Fibroblast of villous mesenchyme (primary cell): Measurements from ENCODE around the gene MOCS2. TPM values are rescaled to one million over a fixed set of nuclear protein-coding genes. Genes with fewer than 3 reads are reported as not detected.
A peak's percentile ranks its signal among the peaks of the same experiment; 100 is the strongest.

Experiments used
- DNase-seq: peaks from one replicate; pipeline ENCODE4 v3.0.0-alpha.2; 2010; ENCODE audit warnings: low read depth
- H3K4me3 ChIP-seq: 2 replicates; pipeline ENCODE4 v1.5.1; 2011; ENCODE audit warnings: low read depth, mild to moderate bottlenecking, low read length
- total RNA-seq: library from RNA; depleted of rRNA; stranded (reverse); fragments of >200 nt; gene quantifications from 2 replicates; pipeline ENCODE4 v1.2.3, GENCODE V29; 2012
- TF ChIP-seq, protein P1 (sequence below): IDR thresholded peaks from 2 replicates; pipeline ENCODE4 v1.5.1; 2012; ENCODE audit warnings: low read depth, mild to moderate bottlenecking, low read length; ENCODE audit not compliant: insufficient read depth

The MOCS2 gene
- total RNA-seq, 1 donor: 60.9 TPM

GRCh38 chr5:53087621-53088121 is 21.9 kb downstream of the MOCS2 start:
- H3K4me3 ChIP-seq: no peak overlapping the region
- DNase-seq: no peak
- TF ChIP-seq, protein P1, sequence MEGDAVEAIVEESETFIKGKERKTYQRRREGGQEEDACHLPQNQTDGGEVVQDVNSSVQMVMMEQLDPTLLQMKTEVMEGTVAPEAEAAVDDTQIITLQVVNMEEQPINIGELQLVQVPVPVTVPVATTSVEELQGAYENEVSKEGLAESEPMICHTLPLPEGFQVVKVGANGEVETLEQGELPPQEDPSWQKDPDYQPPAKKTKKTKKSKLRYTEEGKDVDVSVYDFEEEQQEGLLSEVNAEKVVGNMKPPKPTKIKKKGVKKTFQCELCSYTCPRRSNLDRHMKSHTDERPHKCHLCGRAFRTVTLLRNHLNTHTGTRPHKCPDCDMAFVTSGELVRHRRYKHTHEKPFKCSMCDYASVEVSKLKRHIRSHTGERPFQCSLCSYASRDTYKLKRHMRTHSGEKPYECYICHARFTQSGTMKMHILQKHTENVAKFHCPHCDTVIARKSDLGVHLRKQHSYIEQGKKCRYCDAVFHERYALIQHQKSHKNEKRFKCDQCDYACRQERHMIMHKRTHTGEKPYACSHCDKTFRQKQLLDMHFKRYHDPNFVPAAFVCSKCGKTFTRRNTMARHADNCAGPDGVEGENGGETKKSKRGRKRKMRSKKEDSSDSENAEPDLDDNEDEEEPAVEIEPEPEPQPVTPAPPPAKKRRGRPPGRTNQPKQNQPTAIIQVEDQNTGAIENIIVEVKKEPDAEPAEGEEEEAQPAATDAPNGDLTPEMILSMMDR: no peak

- no peak overlapping the region for H3K4me3 ChIP-seq
- DNase-seq: no peak
- TF ChIP-seq, protein P1: no peak
These were observed 22.4 kb downstream of the MOCS2 start for GRCh38 chr5:53087171-53087570.

DNA sequence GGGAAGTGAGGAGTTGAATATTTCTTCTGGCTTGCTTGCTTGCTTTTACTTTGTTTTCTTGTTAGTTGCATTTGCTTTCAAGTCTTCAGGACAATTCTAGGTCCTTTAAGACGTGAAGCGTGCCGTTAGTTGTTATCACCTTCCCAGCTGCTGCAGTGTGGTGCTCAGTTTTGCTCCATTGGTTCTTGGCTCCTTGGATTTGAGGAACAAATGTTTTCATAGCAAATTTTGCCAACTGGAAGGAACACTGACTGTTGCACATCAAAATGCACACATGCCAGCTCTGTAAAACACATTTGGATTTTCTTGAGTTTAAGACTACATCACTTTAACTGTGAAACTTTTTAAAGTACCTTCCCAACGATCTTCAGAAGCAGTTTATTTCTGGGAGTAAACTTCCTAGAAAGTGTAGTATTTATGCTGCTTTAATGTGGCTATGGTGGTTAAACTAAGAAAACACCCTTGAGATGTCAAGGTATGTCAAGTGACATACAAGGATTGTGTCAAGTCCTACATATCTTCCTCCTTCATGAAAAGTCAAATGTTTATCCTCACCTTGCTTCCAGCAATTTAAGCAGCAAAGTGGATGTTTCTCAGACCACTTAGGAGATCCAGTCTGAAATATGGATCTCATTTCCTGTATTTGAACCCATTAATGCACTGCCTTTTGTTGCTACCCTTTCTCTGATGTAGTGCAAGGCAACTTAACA is 24.9 kb downstream of the MOCS2 start:
- TF ChIP-seq, protein P1: no peak
- no peak overlapping the region for H3K4me3 ChIP-seq
- no peak for DNase-seq

DNA sequence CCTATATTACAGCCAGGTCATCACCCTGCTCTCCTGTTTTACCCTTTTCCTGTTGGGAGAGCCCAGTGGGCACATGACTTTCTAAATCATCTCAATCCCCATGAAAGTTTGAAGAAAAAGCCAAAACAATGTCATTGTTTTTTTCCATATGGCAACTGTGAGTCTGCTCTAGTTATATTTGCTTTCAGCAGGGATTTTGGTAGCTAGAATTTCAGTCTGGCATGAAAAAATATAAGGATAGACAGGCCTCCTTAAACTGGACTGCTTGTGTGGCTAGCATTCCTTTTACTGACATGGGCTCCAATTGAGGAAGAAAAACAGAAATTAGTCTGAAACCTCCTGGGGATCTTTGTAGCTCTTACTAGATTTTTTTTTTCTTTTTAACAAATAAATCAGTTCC is 25.6 kb downstream of the MOCS2 start:
- no peak for DNase-seq
- TF ChIP-seq, protein P1: no peak
- H3K4me3 ChIP-seq: no peak overlapping the region

DNA sequence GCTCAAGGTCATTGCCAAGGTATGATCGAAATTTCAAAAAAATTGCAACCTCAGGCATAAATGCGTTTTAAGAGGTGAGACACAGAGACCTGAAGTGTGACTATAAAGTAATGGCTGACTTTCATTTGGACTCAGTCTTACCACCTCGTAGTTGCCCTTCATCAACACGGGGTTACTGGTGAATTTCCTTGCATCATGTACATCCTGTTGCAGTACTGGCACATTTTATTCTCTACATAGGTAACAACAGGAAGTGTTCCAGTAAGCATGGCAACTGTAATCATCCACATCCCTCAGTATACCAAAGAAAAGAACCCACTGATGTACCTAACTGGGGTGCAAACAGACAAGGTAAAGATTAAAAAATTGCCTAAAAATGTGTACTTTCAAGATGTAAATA is 29.3 kb downstream of the MOCS2 start:
- TF ChIP-seq, protein P1: no peak
- H3K4me3 ChIP-seq: no peak overlapping the region
- no peak for DNase-seq

- TF ChIP-seq, protein P1: no peak
- no peak overlapping the region for H3K4me3 ChIP-seq
- DNase-seq: no peak
These were observed 33.5 kb downstream of the MOCS2 start for GRCh38 chr5:53076014-53076583.

- H3K4me3 ChIP-seq: no peak overlapping the region
- TF ChIP-seq, protein P1: no peak
- DNase-seq: peak; percentile 43
These were observed 36.2 kb downstream of the MOCS2 start for GRCh38 chr5:53073348-53073747.
